Measurements from ENCODE around the gene RARA.

RARA gene

DNA sequence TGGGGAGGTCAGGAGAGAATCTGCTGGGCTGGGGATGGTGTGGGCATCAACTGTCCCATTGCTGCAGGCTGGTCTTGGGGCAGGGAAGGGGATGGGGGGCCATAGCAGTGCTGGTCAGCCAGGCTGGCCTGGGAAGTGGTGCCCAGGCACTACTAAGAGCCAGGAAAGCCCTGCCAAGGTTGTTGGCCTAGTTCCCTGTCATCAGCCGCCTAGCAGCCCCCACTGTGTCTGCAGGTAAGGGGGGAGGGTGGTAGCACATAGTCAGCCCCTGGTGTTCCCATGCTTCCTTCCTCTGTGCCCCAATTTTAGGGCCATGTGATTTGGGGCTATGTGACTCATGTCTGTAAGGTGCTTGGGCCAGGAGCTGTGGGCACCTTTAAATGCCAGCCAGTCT lies 37.8 kb downstream of the RARA start:
- TF ChIP-seq, protein P1, sequence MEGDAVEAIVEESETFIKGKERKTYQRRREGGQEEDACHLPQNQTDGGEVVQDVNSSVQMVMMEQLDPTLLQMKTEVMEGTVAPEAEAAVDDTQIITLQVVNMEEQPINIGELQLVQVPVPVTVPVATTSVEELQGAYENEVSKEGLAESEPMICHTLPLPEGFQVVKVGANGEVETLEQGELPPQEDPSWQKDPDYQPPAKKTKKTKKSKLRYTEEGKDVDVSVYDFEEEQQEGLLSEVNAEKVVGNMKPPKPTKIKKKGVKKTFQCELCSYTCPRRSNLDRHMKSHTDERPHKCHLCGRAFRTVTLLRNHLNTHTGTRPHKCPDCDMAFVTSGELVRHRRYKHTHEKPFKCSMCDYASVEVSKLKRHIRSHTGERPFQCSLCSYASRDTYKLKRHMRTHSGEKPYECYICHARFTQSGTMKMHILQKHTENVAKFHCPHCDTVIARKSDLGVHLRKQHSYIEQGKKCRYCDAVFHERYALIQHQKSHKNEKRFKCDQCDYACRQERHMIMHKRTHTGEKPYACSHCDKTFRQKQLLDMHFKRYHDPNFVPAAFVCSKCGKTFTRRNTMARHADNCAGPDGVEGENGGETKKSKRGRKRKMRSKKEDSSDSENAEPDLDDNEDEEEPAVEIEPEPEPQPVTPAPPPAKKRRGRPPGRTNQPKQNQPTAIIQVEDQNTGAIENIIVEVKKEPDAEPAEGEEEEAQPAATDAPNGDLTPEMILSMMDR (IDR thresholded peaks at IDR 0.05; ENCODE audit: insufficient read depth, low read depth, low read length, missing control alignments) = no peak
- DNase-seq (ENCODE audit: low read depth) = no peak
- H3K4me3 ChIP-seq (ENCODE audit: low read depth, low read length) = no peak overlapping the region

- DNase-seq (ENCODE audit: low read depth) = no peak
- TF ChIP-seq, protein P1 (IDR thresholded peaks at IDR 0.05; ENCODE audit: insufficient read depth, low read depth, low read length, missing control alignments) = no peak
- no peak overlapping the region for H3K4me3 ChIP-seq (ENCODE audit: low read depth, low read length)
Measured at GRCh38 chr17:40347319-40348135, 38.5 kb downstream of the RARA start.

DNA sequence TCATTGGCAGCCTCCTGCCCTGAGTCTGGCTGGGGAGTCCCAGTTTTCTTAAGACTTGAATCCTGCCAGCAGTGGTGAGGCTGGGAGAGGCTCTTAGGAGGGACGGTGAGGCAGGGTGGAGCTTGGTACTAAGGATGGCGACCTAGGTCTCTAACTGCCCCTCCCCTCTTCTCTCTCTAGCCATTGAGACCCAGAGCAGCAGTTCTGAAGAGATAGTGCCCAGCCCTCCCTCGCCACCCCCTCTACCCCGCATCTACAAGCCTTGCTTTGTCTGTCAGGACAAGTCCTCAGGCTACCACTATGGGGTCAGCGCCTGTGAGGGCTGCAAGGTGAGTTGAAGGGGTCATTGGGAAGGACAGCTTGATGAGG lies 39.1 kb downstream of the RARA start:
- no peak overlapping the region for H3K4me3 ChIP-seq (ENCODE audit: low read depth, low read length)
- TF ChIP-seq, protein P1 (IDR thresholded peaks at IDR 0.05; ENCODE audit: insufficient read depth, low read depth, low read length, missing control alignments) = no peak
- DNase-seq (ENCODE audit: low read depth) = no peak

- no peak overlapping the region for H3K4me3 ChIP-seq (ENCODE audit: low read depth, low read length)
- DNase-seq (ENCODE audit: low read depth) = no peak
- TF ChIP-seq, protein P1 (IDR thresholded peaks at IDR 0.05; ENCODE audit: insufficient read depth, low read depth, low read length, missing control alignments) = no peak
Measured at GRCh38 chr17:40348562-40349476, 39.8 kb downstream of the RARA start.

DNA sequence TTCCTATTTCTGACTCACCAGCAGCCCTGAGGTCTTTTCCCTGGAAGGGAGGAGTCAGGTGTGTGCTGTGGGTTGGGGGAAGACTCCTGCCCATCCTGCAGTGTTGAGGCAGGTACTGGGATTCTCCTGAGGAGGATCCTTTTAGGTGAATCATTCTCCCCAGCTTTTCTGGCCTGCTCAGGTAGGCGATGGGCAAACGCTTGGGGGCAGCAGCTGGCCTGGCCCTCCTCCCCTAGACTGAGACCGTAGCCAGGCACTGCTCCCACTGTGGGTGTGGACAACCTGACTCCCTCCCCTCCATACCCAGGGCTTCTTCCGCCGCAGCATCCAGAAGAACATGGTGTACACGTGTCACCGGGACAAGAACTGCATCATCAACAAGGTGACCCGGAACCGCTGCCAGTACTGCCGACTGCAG lies 40.5 kb downstream of the RARA start:
- TF ChIP-seq, protein P1 (IDR thresholded peaks at IDR 0.05; ENCODE audit: insufficient read depth, low read depth, low read length, missing control alignments) = no peak
- no peak overlapping the region for H3K4me3 ChIP-seq (ENCODE audit: low read depth, low read length)
- no peak for DNase-seq (ENCODE audit: low read depth)

GRCh38 chr17:40349895-40350688 lies 41.1 kb downstream of the RARA start:
- no peak overlapping the region for H3K4me3 ChIP-seq (ENCODE audit: low read depth, low read length)
- TF ChIP-seq, protein P1 (IDR thresholded peaks at IDR 0.05; ENCODE audit: insufficient read depth, low read depth, low read length, missing control alignments) = no peak
- no peak for DNase-seq (ENCODE audit: low read depth)

Measured in GM12865 (cell line).